ENCODE measurements around the gene TBC1D1.

Gene TBC1D1

DNA sequence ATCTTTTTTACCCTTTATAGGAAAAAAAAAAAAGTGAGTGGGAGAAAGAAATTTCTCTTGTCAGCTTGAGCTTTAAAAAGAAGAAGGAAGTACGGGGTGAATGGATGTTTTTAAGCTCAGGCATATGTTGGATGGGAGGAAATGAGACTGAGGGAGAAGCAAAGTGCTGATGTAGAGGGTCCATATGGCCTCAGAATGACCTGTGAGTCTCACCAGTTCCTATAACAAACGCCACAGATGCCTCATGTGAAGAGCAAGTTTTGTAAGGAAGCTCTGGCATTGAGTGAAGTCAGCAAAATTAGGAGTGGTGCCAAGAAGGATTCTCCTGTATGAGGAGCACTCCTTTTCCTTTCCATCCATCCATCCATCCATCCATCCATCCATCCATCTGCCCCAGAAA, 283.9 kb downstream of the TBC1D1 start:
- no peaks in the 10 kb centered on the region for H3K9me2 ChIP-seq (replicated peaks; ENCODE audit: control insufficient read depth, low read length)
- H3F3A ChIP-seq (ENCODE audit: control insufficient read depth, insufficient read depth), result no peaks in the 10 kb centered on the region
- H3K4me2 ChIP-seq (ENCODE audit: low read length), result no peak overlapping the region
- H3K79me2 ChIP-seq (ENCODE audit: control insufficient read depth, low read length), result no peaks in the 10 kb centered on the region
- H3K4me1 ChIP-seq (ENCODE audit: control insufficient read depth, low read length), result no peaks in the 10 kb centered on the region
- H4K20me1 ChIP-seq (ENCODE audit: control insufficient read depth, insufficient read depth, low read depth, low read length), result no peaks in the 10 kb centered on the region
- no peak overlapping the region for H3K27ac ChIP-seq (ENCODE audit: low read depth, low read length)
- H3K27me3 ChIP-seq (ENCODE audit: control insufficient read depth, low read length), result peaks cover 49% of the 10 kb centered on the region
- H3K9me3 ChIP-seq (ENCODE audit: control insufficient read depth, insufficient read depth, low read length), result no peaks in the 10 kb centered on the region
- TF ChIP-seq EZH2phosphoT487 (IDR thresholded peaks at IDR 0.05; ENCODE audit: borderline replicate concordance, low read length), result no peak
- TF ChIP-seq, protein P1, sequence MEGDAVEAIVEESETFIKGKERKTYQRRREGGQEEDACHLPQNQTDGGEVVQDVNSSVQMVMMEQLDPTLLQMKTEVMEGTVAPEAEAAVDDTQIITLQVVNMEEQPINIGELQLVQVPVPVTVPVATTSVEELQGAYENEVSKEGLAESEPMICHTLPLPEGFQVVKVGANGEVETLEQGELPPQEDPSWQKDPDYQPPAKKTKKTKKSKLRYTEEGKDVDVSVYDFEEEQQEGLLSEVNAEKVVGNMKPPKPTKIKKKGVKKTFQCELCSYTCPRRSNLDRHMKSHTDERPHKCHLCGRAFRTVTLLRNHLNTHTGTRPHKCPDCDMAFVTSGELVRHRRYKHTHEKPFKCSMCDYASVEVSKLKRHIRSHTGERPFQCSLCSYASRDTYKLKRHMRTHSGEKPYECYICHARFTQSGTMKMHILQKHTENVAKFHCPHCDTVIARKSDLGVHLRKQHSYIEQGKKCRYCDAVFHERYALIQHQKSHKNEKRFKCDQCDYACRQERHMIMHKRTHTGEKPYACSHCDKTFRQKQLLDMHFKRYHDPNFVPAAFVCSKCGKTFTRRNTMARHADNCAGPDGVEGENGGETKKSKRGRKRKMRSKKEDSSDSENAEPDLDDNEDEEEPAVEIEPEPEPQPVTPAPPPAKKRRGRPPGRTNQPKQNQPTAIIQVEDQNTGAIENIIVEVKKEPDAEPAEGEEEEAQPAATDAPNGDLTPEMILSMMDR (IDR thresholded peaks at IDR 0.05; ENCODE audit: low read depth, low read length, poor library complexity, severe bottlenecking), result no peak
- H3K36me3 ChIP-seq (ENCODE audit: control insufficient read depth, low read length), result no peaks in the 10 kb centered on the region
- no peak overlapping the region for H3K4me3 ChIP-seq (ENCODE audit: low read length)

DNA sequence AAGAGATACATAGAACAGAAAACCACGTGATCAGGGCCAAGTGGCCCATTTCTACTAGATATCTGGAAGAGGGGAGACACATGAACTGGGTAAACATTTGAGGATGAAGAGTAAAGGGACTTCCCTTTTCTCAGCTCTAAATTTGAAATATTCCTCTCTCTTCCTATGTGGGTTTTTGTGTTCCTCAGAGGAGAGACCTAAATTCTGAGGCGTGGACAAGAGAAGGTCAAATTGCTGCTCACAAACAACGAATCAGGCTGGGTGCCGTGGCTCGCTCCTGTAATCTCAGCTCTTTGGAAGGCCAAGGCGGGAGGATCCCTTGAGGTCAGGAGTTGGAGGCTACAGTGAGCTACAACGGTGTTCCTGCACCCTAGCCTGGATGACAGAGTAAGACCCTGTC, 285.3 kb downstream of the TBC1D1 start:
- H3F3A ChIP-seq (ENCODE audit: control insufficient read depth, insufficient read depth), result no peaks in the 10 kb centered on the region
- H3K27ac ChIP-seq (ENCODE audit: low read depth, low read length), result no peak overlapping the region
- H3K79me2 ChIP-seq (ENCODE audit: control insufficient read depth, low read length), result no peaks in the 10 kb centered on the region
- peaks cover 43% of the 10 kb centered on the region for H3K27me3 ChIP-seq (ENCODE audit: control insufficient read depth, low read length)
- no peak overlapping the region for H3K4me2 ChIP-seq (ENCODE audit: low read length)
- H3K4me3 ChIP-seq (ENCODE audit: low read length), result no peak overlapping the region
- no peak for TF ChIP-seq EZH2phosphoT487 (IDR thresholded peaks at IDR 0.05; ENCODE audit: borderline replicate concordance, low read length)
- TF ChIP-seq, protein P1 (IDR thresholded peaks at IDR 0.05; ENCODE audit: low read depth, low read length, poor library complexity, severe bottlenecking), result no peak
- no peaks in the 10 kb centered on the region for H3K4me1 ChIP-seq (ENCODE audit: control insufficient read depth, low read length)
- H3K36me3 ChIP-seq (ENCODE audit: control insufficient read depth, low read length), result no peaks in the 10 kb centered on the region
- H3K9me2 ChIP-seq (replicated peaks; ENCODE audit: control insufficient read depth, low read length), result no peaks in the 10 kb centered on the region
- H3K9me3 ChIP-seq (ENCODE audit: control insufficient read depth, insufficient read depth, low read length), result no peaks in the 10 kb centered on the region
- H4K20me1 ChIP-seq (ENCODE audit: control insufficient read depth, insufficient read depth, low read depth, low read length), result no peaks in the 10 kb centered on the region

DNA sequence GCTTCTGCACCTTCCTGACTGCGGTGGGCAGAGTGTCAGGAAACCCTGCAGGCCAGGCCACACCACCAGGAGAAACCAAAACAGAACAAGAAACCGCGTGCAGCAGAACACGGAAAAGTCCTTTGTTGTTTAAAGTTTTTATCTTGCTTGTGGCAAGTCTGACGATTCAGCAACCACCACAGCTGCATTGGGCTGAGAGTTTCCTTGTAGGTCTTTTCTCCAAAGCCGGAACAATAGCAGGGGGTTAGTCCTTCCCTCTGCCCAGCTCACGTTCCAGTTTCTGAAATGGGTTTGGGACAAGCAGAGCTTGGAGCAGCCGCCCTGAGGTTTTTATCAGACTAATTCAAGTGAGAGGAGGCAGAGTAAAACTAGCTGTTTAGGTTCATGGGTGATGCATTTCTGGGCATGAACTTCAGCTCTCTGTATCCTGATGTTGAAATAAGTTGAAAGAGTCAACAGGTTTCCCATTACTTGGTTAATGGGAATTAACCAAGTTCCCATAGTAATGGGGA, 286.2 kb downstream of the TBC1D1 start:
- Histone ChIP-seq H3K4me3 (ENCODE audit: low read length) (no peak overlapping the region), H4K20me1 (ENCODE audit: control insufficient read depth, insufficient read depth, low read depth, low read length) (no peaks in the 10 kb centered on the region), H3K79me2 (ENCODE audit: control insufficient read depth, low read length) (no peaks in the 10 kb centered on the region), H3K9me3 (ENCODE audit: control insufficient read depth, insufficient read depth, low read length) (no peaks in the 10 kb centered on the region), H3K4me1 (ENCODE audit: control insufficient read depth, low read length) (no peaks in the 10 kb centered on the region), H3K27me3 (ENCODE audit: control insufficient read depth, low read length) (peaks cover 40% of the 10 kb centered on the region), H3K4me2 (ENCODE audit: low read length) (no peak overlapping the region), H3F3A (ENCODE audit: control insufficient read depth, insufficient read depth) (no peaks in the 10 kb centered on the region), H3K9me2 (replicated peaks; ENCODE audit: control insufficient read depth, low read length) (no peaks in the 10 kb centered on the region), H3K36me3 (ENCODE audit: control insufficient read depth, low read length) (no peaks in the 10 kb centered on the region), H3K27ac (ENCODE audit: low read depth, low read length) (no peak overlapping the region)
- TF ChIP-seq, protein P1 (IDR thresholded peaks at IDR 0.05; ENCODE audit: low read depth, low read length, poor library complexity, severe bottlenecking), result no peak
- TF ChIP-seq EZH2phosphoT487 (IDR thresholded peaks at IDR 0.05; ENCODE audit: borderline replicate concordance, low read length), result no peak

Data from DOHH2 (cell line).